GM23338 (cell line): Measurements from ENCODE around the gene ZNF783. TPM values are rescaled to one million over a fixed set of nuclear protein-coding genes. Genes with fewer than 3 reads are reported as not detected.

Experiments
- ATAC-seq: fragments of 200-7000 bp; cut with Tn5 transposase; 3 replicates; pipeline ENCODE4 v1.9.1; 2020
- DNase-seq: peaks from one replicate; pipeline ENCODE4 v3.0.0-alpha.2; 2015; ENCODE audit warnings: low spot score
- H2AFZ ChIP-seq: fragments of 200-600 bp; sonication (generic); 2 replicates; pipeline ENCODE4 v1.8.0; 2016; ENCODE audit warnings: antibody characterized with exemption, mild to moderate bottlenecking, moderate library complexity
- H3F3A ChIP-seq: fragments of 200-600 bp; sonication (generic); replicated peaks from 2 replicates; pipeline ENCODE4 v1.8.0; 2017; ENCODE audit warnings: antibody characterized with exemption, mixed run types, low read depth
- H3K27ac ChIP-seq: fragments of 200-600 bp; sonication (generic); 2 replicates; pipeline ENCODE4 v1.6.1; 2016; ENCODE audit warnings: low read depth
- H3K27me3 ChIP-seq: fragments of 200-600 bp; sonication (generic); 2 replicates; pipeline ENCODE4 v1.8.0; 2016; ENCODE audit warnings: mild to moderate bottlenecking, mixed run types, moderate library complexity; ENCODE audit not compliant: insufficient read depth
- H3K36me3 ChIP-seq: fragments of 200-600 bp; sonication (generic); 2 replicates; pipeline ENCODE4 v1.8.0; 2016; ENCODE audit warnings: mild to moderate bottlenecking; ENCODE audit not compliant: insufficient read depth
- H3K4me1 ChIP-seq: fragments of 200-600 bp; sonication (generic); 2 replicates; pipeline ENCODE4 v1.8.0; 2016; ENCODE audit warnings: mild to moderate bottlenecking, moderate library complexity; ENCODE audit not compliant: insufficient read depth
- H3K4me2 ChIP-seq: fragments of 200-600 bp; sonication (generic); 2 replicates; pipeline ENCODE4 v1.7.1; 2017; ENCODE audit warnings: mixed run types
- H3K4me3 ChIP-seq: fragments of 200-600 bp; sonication (generic); 2 replicates; pipeline ENCODE4 v1.6.1; 2016; ENCODE audit warnings: mixed run types
- H3K79me2 ChIP-seq: fragments of 200-600 bp; sonication (generic); replicated peaks from 2 replicates; pipeline ENCODE4 v1.8.0; 2017; ENCODE audit warnings: mild to moderate bottlenecking; ENCODE audit not compliant: insufficient read depth
- H3K9me2 ChIP-seq: fragments of 200-600 bp; sonication (generic); 2 replicates; pipeline ENCODE4 v1.8.0; 2017; ENCODE audit not compliant: insufficient read depth
- H4K20me1 ChIP-seq: fragments of 200-600 bp; sonication (generic); replicated peaks from 2 replicates; pipeline ENCODE4 v1.8.0; 2017; ENCODE audit warnings: mild to moderate bottlenecking; ENCODE audit not compliant: insufficient read depth
- H3K27ac Mint-ChIP-seq: 2 replicates; pipeline ENCODE4 v1.8.0; 2020; ENCODE audit warnings: inconsistent platforms, mild to moderate bottlenecking, moderate library complexity, mixed read lengths
- H3K27me3 Mint-ChIP-seq: 3 replicates; pipeline ENCODE4 v1.8.0; 2022; ENCODE audit warnings: low read depth, mild to moderate bottlenecking, moderate library complexity, mixed read lengths, inconsistent platforms; ENCODE audit not compliant: insufficient read depth, poor library complexity
- H3K36me3 Mint-ChIP-seq: 3 replicates; pipeline ENCODE4 v1.8.0; 2021; ENCODE audit warnings: low read depth, mild to moderate bottlenecking, inconsistent platforms, moderate library complexity, mixed read lengths
- H3K4me1 Mint-ChIP-seq: 3 replicates; pipeline ENCODE4 v1.8.0; 2020; ENCODE audit warnings: mild to moderate bottlenecking, inconsistent platforms, mixed read lengths
- H3K4me3 Mint-ChIP-seq: 3 replicates; pipeline ENCODE4 v1.8.0; 2021; ENCODE audit warnings: moderate library complexity, mild to moderate bottlenecking, inconsistent platforms, mixed read lengths
- H3K9me3 Mint-ChIP-seq: 3 replicates; pipeline ENCODE4 v1.8.0; 2020; ENCODE audit warnings: moderate library complexity, mild to moderate bottlenecking, inconsistent platforms, mixed read lengths
- CREB1 ChIP-seq: fragments of 250-450 bp; sonication (Bioruptor Pico); IDR thresholded peaks from 2 replicates; pipeline ENCODE4 v1.5.0; 2020; ENCODE audit warnings: low read depth, mild to moderate bottlenecking, moderate library complexity
- EZH2phosphoT487 ChIP-seq: fragments of 200-600 bp; sonication (generic); IDR thresholded peaks from one replicate; pipeline ENCODE4 v1.8.1; 2018; ENCODE audit warnings: antibody characterized with exemption; ENCODE audit not compliant: unreplicated experiment
- JUNB ChIP-seq: IDR thresholded peaks from one replicate; pipeline ENCODE4 v1.6.1; 2016; ENCODE audit warnings: antibody characterized with exemption; ENCODE audit not compliant: unreplicated experiment
- NANOG ChIP-seq: IDR thresholded peaks from 2 replicates; pipeline ENCODE4 v1.6.1; 2016; ENCODE audit warnings: antibody characterized with exemption, borderline replicate concordance
- POLR2AphosphoS5 ChIP-seq: IDR thresholded peaks from 2 replicates; pipeline ENCODE4 v1.6.1; 2016; ENCODE audit warnings: antibody characterized with exemption, low read depth
- STAT1 ChIP-seq: IDR thresholded peaks from one replicate; pipeline ENCODE4 v1.6.1; 2016; ENCODE audit warnings: antibody characterized with exemption; ENCODE audit not compliant: unreplicated experiment
- ZNF114 ChIP-seq: fragments of 250-450 bp; sonication (Bioruptor Pico); IDR thresholded peaks from 2 replicates; pipeline ENCODE4 v1.5.0; 2020; ENCODE audit warnings: mild to moderate bottlenecking, moderate library complexity
- ZNF331 ChIP-seq: fragments of 250-450 bp; sonication (Bioruptor Pico); IDR thresholded peaks from 2 replicates; pipeline ENCODE4 v1.5.0; 2020; ENCODE audit warnings: low read depth, mild to moderate bottlenecking, moderate library complexity
- polyA plus RNA-seq: library from polyadenylated mRNA; unstranded; fragments of >200 nt; fragmentation: Nextera tagmentation; extraction: Ambion mirVana; gene quantifications from 2 replicates; pipeline ENCODE4 v1.2.1, GENCODE V29; 2016
- total RNA-seq: library from RNA; depleted of rRNA; stranded (reverse); fragments of >200 nt; shearing (Covaris generic); gene quantifications from 2 replicates; pipeline ENCODE4 v1.2.3, GENCODE V29; 2014
- TF ChIP-seq, protein P1 (sequence below): IDR thresholded peaks from 2 replicates; pipeline ENCODE4 v1.6.1; 2016; ENCODE audit warnings: antibody characterized with exemption
- TF ChIP-seq, protein P2 (sequence below): fragments of 250-450 bp; sonication (Bioruptor Pico); IDR thresholded peaks from 2 replicates; pipeline ENCODE4 v1.5.0; 2020; ENCODE audit warnings: mild to moderate bottlenecking, moderate library complexity
- TF ChIP-seq, protein P3 (sequence below), 2 experiments: fragments of 200-600 bp in 1 of 2; sonication (generic) in 1 of 2; conservative IDR thresholded peaks; 2 replicates each; pipeline versions ENCODE4 v1.5.1 to v1.6.1; 2016 to 2017; ENCODE audit warnings: antibody characterized with exemption in 2 of 2, low read depth in 2 of 2, mild to moderate bottlenecking in 2 of 2, moderate library complexity in 1 of 2

The ZNF783 gene
- total and polyA plus RNA-seq, 2 experiments from 2014 or later, result 2.1 to 9.0 TPM

DNA sequence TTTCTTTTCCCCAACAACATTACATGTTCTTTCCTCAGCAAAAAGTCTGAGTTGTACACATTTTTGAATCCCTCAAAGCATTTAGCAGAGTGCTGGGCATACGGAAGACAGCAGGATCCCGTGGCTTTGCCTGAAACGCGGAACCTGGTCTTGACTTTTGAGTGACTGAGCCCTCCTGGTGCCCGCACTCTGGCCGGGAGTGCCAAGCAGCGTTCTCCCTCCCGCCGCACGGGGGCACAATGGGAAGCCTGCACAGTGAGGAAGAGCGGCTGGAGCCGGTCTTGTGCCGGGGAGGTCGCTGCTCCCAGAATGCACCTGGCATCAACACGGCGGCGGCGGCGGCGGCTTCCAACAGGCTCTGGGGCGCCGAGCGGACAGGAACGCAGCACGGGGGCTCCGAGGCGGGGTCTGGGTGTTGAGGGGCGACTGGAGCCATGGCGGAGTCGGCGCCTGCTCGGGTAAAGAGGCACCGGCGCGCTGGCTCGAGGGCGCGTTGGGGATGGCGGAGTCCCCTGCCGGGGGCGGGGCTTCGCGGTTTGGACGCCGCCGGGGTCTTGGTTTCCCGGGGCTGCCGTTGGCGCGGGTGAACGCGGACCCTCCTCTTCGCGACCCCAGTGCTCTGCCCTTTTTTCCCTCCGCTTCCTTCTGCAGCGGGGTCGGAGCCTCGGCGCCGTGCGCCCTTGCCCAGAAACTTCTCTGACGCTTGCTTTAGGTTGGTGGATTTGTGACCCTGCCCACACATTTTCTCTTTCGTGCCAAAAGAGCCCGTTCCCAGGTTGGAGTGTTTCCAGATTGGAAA is 22.5 kb upstream of the ZNF783 start, which contains the start of gene ZNF212 (continued):
- TF ChIP-seq, protein P1, sequence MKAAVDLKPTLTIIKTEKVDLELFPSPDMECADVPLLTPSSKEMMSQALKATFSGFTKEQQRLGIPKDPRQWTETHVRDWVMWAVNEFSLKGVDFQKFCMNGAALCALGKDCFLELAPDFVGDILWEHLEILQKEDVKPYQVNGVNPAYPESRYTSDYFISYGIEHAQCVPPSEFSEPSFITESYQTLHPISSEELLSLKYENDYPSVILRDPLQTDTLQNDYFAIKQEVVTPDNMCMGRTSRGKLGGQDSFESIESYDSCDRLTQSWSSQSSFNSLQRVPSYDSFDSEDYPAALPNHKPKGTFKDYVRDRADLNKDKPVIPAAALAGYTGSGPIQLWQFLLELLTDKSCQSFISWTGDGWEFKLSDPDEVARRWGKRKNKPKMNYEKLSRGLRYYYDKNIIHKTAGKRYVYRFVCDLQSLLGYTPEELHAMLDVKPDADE, result peak; percentile 78
- TF ChIP-seq NANOG (no peak), JUNB (no peak), POLR2AphosphoS5 (peak; percentile 69)

DNA sequence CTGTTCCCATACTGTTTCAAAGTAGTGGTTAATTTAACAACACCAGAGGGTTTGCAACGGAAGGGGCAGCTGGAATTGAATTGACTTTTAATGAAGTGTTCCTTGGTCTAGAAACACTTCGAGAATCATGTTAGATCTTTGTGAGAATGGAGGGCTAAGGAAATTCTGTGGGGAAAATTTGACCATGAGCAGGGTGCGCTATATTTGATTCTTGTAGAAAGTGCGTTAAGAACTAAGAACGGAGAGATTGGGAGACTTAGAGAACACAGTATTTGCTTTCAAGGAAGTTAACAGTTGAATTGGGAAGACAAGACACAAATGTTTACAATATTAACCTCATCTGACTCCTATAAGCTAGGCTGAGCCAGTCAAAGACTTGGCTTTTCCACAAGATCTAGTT is 21.4 kb upstream of the ZNF783 start:
- peaks cover 4% of the 10 kb centered on the region; the same call in 1 of the 2 replicates for H3K27me3 ChIP-seq
- peaks cover 3% of the 10 kb centered on the region; the same call in 1 of the 2 replicates for H3F3A ChIP-seq
- no peaks in the 10 kb centered on the region for H3K9me2 ChIP-seq
- Mint-ChIP-seq H3K4me3 (peak overlapping the region; percentile 98), H3K9me3 (peaks cover 7% of the 10 kb centered on the region; the same call in 2 of the 3 replicates), H3K27me3 (peaks cover 3% of the 10 kb centered on the region), H3K4me1 (peaks cover 9% of the 10 kb centered on the region), H3K27ac (no peak overlapping the region), H3K36me3 (peaks cover 15% of the 10 kb centered on the region)
- ATAC-seq (no peak), DNase-seq (no peak)
- H2AFZ ChIP-seq, result no peak overlapping the region
- H4K20me1 ChIP-seq, result peaks cover 12% of the 10 kb centered on the region; the same call in 1 of the 2 replicates
- H3K4me1 ChIP-seq, result 0 out of 2 replicates have a peak, but pooled peaks cover 7% of the 10 kb centered on the region
- peaks cover 55% of the 10 kb centered on the region for H3K79me2 ChIP-seq
- H3K36me3 ChIP-seq, result no peaks in the 10 kb centered on the region
- H3K4me3 ChIP-seq, result peak overlapping the region; percentile 100
- H3K4me2 ChIP-seq, result peak overlapping the region; percentile 97
- H3K27ac ChIP-seq, result no peak overlapping the region
- TF ChIP-seq STAT1 (no peak), NANOG (no peak), EZH2phosphoT487 (no peak), JUNB (no peak), POLR2AphosphoS5 (no peak), ZNF114 (CRISPR knock-in tag) (no peak), CREB1 (CRISPR knock-in tag) (no peak), ZNF331 (CRISPR knock-in tag) (no peak)
- TF ChIP-seq, protein P2, sequence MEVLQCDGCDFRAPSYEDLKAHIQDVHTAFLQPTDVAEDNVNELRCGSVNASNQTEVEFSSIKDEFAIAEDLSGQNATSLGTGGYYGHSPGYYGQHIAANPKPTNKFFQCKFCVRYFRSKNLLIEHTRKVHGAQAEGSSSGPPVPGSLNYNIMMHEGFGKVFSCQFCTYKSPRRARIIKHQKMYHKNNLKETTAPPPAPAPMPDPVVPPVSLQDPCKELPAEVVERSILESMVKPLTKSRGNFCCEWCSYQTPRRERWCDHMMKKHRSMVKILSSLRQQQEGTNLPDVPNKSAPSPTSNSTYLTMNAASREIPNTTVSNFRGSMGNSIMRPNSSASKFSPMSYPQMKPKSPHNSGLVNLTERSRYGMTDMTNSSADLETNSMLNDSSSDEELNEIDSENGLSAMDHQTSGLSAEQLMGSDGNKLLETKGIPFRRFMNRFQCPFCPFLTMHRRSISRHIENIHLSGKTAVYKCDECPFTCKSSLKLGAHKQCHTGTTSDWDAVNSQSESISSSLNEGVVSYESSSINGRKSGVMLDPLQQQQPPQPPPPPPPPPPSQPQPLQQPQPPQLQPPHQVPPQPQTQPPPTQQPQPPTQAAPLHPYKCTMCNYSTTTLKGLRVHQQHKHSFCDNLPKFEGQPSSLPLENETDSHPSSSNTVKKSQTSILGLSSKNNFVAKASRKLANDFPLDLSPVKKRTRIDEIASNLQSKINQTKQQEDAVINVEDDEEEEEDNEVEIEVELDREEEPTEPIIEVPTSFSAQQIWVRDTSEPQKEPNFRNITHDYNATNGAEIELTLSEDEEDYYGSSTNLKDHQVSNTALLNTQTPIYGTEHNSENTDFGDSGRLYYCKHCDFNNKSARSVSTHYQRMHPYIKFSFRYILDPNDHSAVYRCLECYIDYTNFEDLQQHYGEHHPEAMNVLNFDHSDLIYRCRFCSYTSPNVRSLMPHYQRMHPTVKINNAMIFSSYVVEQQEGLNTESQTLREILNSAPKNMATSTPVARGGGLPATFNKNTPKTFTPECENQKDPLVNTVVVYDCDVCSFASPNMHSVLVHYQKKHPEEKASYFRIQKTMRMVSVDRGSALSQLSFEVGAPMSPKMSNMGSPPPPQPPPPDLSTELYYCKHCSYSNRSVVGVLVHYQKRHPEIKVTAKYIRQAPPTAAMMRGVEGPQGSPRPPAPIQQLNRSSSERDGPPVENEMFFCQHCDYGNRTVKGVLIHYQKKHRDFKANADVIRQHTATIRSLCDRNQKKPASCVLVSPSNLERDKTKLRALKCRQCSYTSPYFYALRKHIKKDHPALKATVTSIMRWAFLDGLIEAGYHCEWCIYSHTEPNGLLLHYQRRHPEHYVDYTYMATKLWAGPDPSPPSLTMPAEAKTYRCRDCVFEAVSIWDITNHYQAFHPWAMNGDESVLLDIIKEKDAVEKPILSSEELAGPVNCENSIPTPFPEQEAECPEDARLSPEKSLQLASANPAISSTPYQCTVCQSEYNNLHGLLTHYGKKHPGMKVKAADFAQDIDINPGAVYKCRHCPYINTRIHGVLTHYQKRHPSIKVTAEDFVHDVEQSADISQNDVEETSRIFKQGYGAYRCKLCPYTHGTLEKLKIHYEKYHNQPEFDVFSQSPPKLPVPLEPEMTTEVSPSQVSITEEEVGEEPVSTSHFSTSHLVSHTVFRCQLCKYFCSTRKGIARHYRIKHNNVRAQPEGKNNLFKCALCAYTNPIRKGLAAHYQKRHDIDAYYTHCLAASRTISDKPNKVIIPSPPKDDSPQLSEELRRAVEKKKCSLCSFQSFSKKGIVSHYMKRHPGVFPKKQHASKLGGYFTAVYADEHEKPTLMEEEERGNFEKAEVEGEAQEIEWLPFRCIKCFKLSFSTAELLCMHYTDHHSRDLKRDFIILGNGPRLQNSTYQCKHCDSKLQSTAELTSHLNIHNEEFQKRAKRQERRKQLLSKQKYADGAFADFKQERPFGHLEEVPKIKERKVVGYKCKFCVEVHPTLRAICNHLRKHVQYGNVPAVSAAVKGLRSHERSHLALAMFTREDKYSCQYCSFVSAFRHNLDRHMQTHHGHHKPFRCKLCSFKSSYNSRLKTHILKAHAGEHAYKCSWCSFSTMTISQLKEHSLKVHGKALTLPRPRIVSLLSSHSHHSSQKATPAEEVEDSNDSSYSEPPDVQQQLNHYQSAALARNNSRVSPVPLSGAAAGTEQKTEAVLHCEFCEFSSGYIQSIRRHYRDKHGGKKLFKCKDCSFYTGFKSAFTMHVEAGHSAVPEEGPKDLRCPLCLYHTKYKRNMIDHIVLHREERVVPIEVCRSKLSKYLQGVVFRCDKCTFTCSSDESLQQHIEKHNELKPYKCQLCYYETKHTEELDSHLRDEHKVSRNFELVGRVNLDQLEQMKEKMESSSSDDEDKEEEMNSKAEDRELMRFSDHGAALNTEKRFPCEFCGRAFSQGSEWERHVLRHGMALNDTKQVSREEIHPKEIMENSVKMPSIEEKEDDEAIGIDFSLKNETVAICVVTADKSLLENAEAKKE (CRISPR knock-in tag), result no peak
- TF ChIP-seq, protein P3, sequence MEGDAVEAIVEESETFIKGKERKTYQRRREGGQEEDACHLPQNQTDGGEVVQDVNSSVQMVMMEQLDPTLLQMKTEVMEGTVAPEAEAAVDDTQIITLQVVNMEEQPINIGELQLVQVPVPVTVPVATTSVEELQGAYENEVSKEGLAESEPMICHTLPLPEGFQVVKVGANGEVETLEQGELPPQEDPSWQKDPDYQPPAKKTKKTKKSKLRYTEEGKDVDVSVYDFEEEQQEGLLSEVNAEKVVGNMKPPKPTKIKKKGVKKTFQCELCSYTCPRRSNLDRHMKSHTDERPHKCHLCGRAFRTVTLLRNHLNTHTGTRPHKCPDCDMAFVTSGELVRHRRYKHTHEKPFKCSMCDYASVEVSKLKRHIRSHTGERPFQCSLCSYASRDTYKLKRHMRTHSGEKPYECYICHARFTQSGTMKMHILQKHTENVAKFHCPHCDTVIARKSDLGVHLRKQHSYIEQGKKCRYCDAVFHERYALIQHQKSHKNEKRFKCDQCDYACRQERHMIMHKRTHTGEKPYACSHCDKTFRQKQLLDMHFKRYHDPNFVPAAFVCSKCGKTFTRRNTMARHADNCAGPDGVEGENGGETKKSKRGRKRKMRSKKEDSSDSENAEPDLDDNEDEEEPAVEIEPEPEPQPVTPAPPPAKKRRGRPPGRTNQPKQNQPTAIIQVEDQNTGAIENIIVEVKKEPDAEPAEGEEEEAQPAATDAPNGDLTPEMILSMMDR (conservative IDR thresholded peaks at IDR 0.05; ENCODE audit: low read depth in 2 of 2), result no peak
